ENCODE measurements around the gene TUBB2B. TPM values are rescaled to one million over a fixed set of nuclear protein-coding genes. Genes with fewer than 3 reads are reported as not detected.

Gene TUBB2B
- total and polyA plus RNA-seq, 2 donors (not counting 3 experiments of a cell fraction or from before 2014, with no cell fraction given), result 5.1 to 8.3 TPM

GRCh38 chr6:3194535-3195419 lies 32.7 kb downstream of the TUBB2B start:
- dilution Hi-C loops (cut with MboI; ENCODE audit: extremely low pct_ligation_motif_present, low sequenced_read_pairs) (no loop called here), intact Hi-C loops (cut with micrococcal nuclease) (loop anchor here (2.0 kb wide), 1 partner anchor 68 kb away; no protein-coding TSS in a partner anchor)
- FAIRE-seq, result peak; percentile 60
- Histone ChIP-seq H3K9ac (replicated peaks; ENCODE audit: extremely low read depth, insufficient read depth, low read length) (no peak overlapping the region), H2AFZ (ENCODE audit: low read depth, low read length) (peak overlapping the region; percentile 56), H3K4me2 (ENCODE audit: insufficient read depth, low read length) (no peak overlapping the region), H3K9me1 (replicated peaks; ENCODE audit: control insufficient read depth, extremely low read depth, insufficient read depth, low read length) (no peaks in the 10 kb centered on the region), H3K79me2 (ENCODE audit: control insufficient read depth, insufficient read depth, low read length) (no peaks in the 10 kb centered on the region), H4K20me1 (replicated peaks; ENCODE audit: control insufficient read depth, extremely low read depth, insufficient read depth, low read length) (no peaks in the 10 kb centered on the region), H3K4me1 (ENCODE audit: control insufficient read depth, extremely low read depth, insufficient read depth, low read length) (peaks cover 7% of the 10 kb centered on the region), H3K36me3 (ENCODE audit: control insufficient read depth in 2 of 2, extremely low read depth in 1 of 2, insufficient read depth in 2 of 2, low read length in 2 of 2) (no peaks in the 10 kb centered on the region), H3K27ac (ENCODE audit: insufficient read depth, low read depth, low read length) (no peak overlapping the region), H3K27me3 (ENCODE audit: control insufficient read depth in 2 of 2, insufficient read depth in 2 of 2, low read length in 2 of 2) (peaks cover 0 to 2% of the 10 kb centered on the region in 2 experiments), H3K4me3 (replicated peaks in 1 of 3; ENCODE audit: insufficient read depth in 1 of 3, low read depth in 1 of 3, low read length in 3 of 3) (no peak overlapping the region), H3K9me3 (replicated peaks; ENCODE audit: control insufficient read depth, insufficient read depth, low read length) (no peaks in the 10 kb centered on the region)
- CTCF ChIA-PET, result interaction anchor here (0.7 to 1.8 kb wide), 4 partner anchors 17 to 56 kb away, joined by 3 to 7 read pairs (median 4); no protein-coding TSS in a partner anchor
- TF ChIP-seq EZH2 (IDR thresholded peaks at IDR 0.05; ENCODE audit: borderline replicate concordance, low read depth, low read length, severe bottlenecking), result no peak
- no peak for TF ChIP-seq POLR2AphosphoS5 (IDR thresholded peaks at IDR 0.05; ENCODE audit: insufficient read depth, low read depth, low read length)
- TF ChIP-seq GATA2 (IDR thresholded peaks at IDR 0.05; ENCODE audit: insufficient read depth, insufficient read length, low read depth, low read length), result no peak
- TF ChIP-seq JUN (IDR thresholded peaks at IDR 0.05; ENCODE audit: borderline replicate concordance, insufficient read depth, insufficient read length, low read depth), result no peak
- DNase-seq (ENCODE audit: low read depth, low spot score), result peak; percentile 74
- POLR2A ChIA-PET, result no interaction called here
- BruUV-seq (replicated peaks), result no TSS peak
